ENCODE results near the gene KCNIP4.

DNA sequence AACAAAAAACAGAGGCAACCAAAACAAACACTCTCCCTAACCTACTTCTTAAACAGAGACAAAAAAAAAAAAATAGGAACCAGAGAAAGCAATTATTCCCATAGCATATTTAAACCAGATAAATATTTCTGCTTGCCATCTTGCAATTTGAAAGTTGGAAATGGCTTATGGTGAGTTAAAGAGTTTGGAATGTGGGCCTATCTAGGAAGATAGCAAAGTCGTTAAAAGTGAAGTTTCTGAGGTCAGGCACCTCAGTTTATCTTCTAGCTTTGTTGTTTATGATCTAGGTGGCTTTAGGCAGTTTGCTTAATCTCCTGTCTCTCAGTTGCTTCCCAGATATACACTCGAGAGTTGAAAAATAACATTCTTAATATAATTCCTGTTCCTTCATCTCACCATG is 284.2 kb downstream of the KCNIP4 start:
- no peak for TF ChIP-seq YY1 (IDR thresholded peaks at IDR 0.05; ENCODE audit: insufficient read depth, insufficient read length)
- no peak for TF ChIP-seq ZNF274 (IDR thresholded peaks at IDR 0.05; ENCODE audit: low read depth, low read length)
- TF ChIP-seq SUZ12 (IDR thresholded peaks at IDR 0.05; ENCODE audit: extremely low read depth, insufficient read depth, insufficient read length) = no peak
